Bronchial epithelial cell (primary cell): ENCODE measurements around the gene ENOSF1. TPM values are rescaled to one million over a fixed set of nuclear protein-coding genes. Genes with fewer than 3 reads are reported as not detected.
A peak's percentile ranks its signal among the peaks of the same experiment; 100 is the strongest.

Experiments
- DNase-seq: peaks from one replicate; pipeline ENCODE4 v3.0.0-alpha.2; 2010; ENCODE audit warnings: low read depth
- FAIRE-seq: peaks from 2 replicates; lab custom pipeline; 2011; peaks lifted over from hg19 to GRCh38; lab: Jason Lieb, UNC
- H3K27me3 ChIP-seq: 2 replicates; pipeline ENCODE4 v1.5.1; 2011; ENCODE audit warnings: low read length; ENCODE audit not compliant: control insufficient read depth, insufficient read depth
- H3K36me3 ChIP-seq: 2 replicates; pipeline ENCODE4 v1.5.1; 2011; ENCODE audit warnings: low read length; ENCODE audit not compliant: control insufficient read depth, insufficient read depth
- H3K4me3 ChIP-seq: 2 replicates; pipeline ENCODE4 v1.5.1; 2011; ENCODE audit warnings: mild to moderate bottlenecking, low read depth, low read length, control low read depth
- CTCF ChIP-seq: IDR thresholded peaks from 2 replicates; pipeline ENCODE4 v1.5.1; 2011; ENCODE audit warnings: mild to moderate bottlenecking, moderate library complexity, low read length, control low read depth, inconsistent platforms; ENCODE audit not compliant: insufficient read depth, severe bottlenecking
- total RNA-seq: library from RNA; depleted of rRNA; stranded (reverse); fragments of >200 nt; gene quantifications from 2 replicates; pipeline ENCODE4 v1.2.1, GENCODE V29; 2014

ENOSF1 gene
- total RNA-seq, 1 donor from 2014 or later = 25.5 TPM

- FAIRE-seq = no peak
- TF ChIP-seq CTCF = no peak
- Histone ChIP-seq H3K27me3 (no peaks in the 10 kb centered on the region), H3K36me3 (no peaks in the 10 kb centered on the region), H3K4me3 (no peak overlapping the region)
- no peak for DNase-seq
Measured at GRCh38 chr18:654601-655000, 57.8 kb downstream of the ENOSF1 start.

- H3K36me3 ChIP-seq = no peaks in the 10 kb centered on the region
- no peak for TF ChIP-seq CTCF
- no peaks in the 10 kb centered on the region for H3K27me3 ChIP-seq
- FAIRE-seq (no peak), DNase-seq (no peak)
- H3K4me3 ChIP-seq = no peak overlapping the region
Measured at GRCh38 chr18:653512-653911, 58.9 kb downstream of the ENOSF1 start.

GRCh38 chr18:652131-652530 lies 60.3 kb downstream of the ENOSF1 start:
- FAIRE-seq = no peak
- Histone ChIP-seq H3K4me3 (no peak overlapping the region), H3K36me3 (no peaks in the 10 kb centered on the region), H3K27me3 (no peaks in the 10 kb centered on the region)
- TF ChIP-seq CTCF = no peak
- no peak for DNase-seq

GRCh38 chr18:650428-650858 lies 62.0 kb downstream of the ENOSF1 start:
- no peak for DNase-seq
- Histone ChIP-seq H3K27me3 (no peaks in the 10 kb centered on the region), H3K36me3 (no peaks in the 10 kb centered on the region), H3K4me3 (no peak overlapping the region)
- TF ChIP-seq CTCF = no peak
- FAIRE-seq = no peak

GRCh38 chr18:649341-649740 lies 63.1 kb downstream of the ENOSF1 start:
- H3K27me3 ChIP-seq = no peaks in the 10 kb centered on the region
- H3K36me3 ChIP-seq = no peaks in the 10 kb centered on the region
- TF ChIP-seq CTCF = no peak
- no peak overlapping the region for H3K4me3 ChIP-seq
- FAIRE-seq (no peak), DNase-seq (peak; percentile 55)

GRCh38 chr18:647304-647703 lies 65.1 kb downstream of the ENOSF1 start:
- peak; percentile 95 for FAIRE-seq
- TF ChIP-seq CTCF = no peak
- Histone ChIP-seq H3K4me3 (no peak overlapping the region), H3K27me3 (no peaks in the 10 kb centered on the region), H3K36me3 (no peaks in the 10 kb centered on the region)
- no peak for DNase-seq
